Measurements from ENCODE around the gene DIRAS1. TPM values are rescaled to one million over a fixed set of nuclear protein-coding genes. Genes with fewer than 3 reads are reported as not detected.

Gene DIRAS1
- total and polyA plus RNA-seq, 2 donors (not counting 1 experiment from before 2014, with no cell fraction given) = 5.2 to 19.0 TPM

- no peak overlapping the region for H3K4me2 ChIP-seq (ENCODE audit: extremely low read depth, insufficient read depth, low read length)
- H3K4me3 ChIP-seq (replicated peaks in 1 of 4; ENCODE audit: control extremely low read depth in 1 of 4, insufficient read depth in 1 of 4, low read depth in 3 of 4, low read length in 4 of 4) = no peak overlapping the region
- no peak for DNase-seq (ENCODE audit: low read depth in 2 of 2)
- TF ChIP-seq CTCF (conservative IDR thresholded peaks at IDR 0.05 in 1 of 2, IDR thresholded peaks at IDR 0.05 in 1 of 2; ENCODE audit: low read depth in 1 of 2, low read length in 2 of 2) (no peak), EZH2 (IDR thresholded peaks at IDR 0.05; ENCODE audit: low read length, missing control alignments) (no peak)
- H3K27me3 ChIP-seq (ENCODE audit: control insufficient read depth, insufficient read depth, low read length) = no peaks in the 10 kb centered on the region
- H3K36me3 ChIP-seq (ENCODE audit: control insufficient read depth, insufficient read depth, low read length) = peaks cover 10% of the 10 kb centered on the region
- H2AFZ ChIP-seq (ENCODE audit: low read length) = no peak overlapping the region
- H3K27ac ChIP-seq (ENCODE audit: insufficient read depth, low read length) = no peak overlapping the region
- no peak overlapping the region for H3K9ac ChIP-seq (ENCODE audit: insufficient read depth, low read length)
- peaks cover 2% of the 10 kb centered on the region for H3K4me1 ChIP-seq (ENCODE audit: control insufficient read depth, extremely low read depth, insufficient read depth, low read length)
- H3K79me2 ChIP-seq (ENCODE audit: control insufficient read depth, insufficient read depth, low read length) = peaks cover under 1% of the 10 kb centered on the region
- no peaks in the 10 kb centered on the region for H3K9me3 ChIP-seq (ENCODE audit: control insufficient read depth, insufficient read depth, low read depth, low read length)
- H4K20me1 ChIP-seq (ENCODE audit: control insufficient read depth, extremely low read depth, insufficient read depth, low read length) = no peaks in the 10 kb centered on the region
These were observed 12.9 kb upstream of the DIRAS1 start for GRCh38 chr19:2733930-2734588.

GRCh38 chr19:2732883-2733282 lies 11.7 kb upstream of the DIRAS1 start:
- no peaks in the 10 kb centered on the region for H4K20me1 ChIP-seq (ENCODE audit: control insufficient read depth, extremely low read depth, insufficient read depth, low read length)
- H3K4me3 ChIP-seq (replicated peaks in 1 of 4; ENCODE audit: control extremely low read depth in 1 of 4, insufficient read depth in 1 of 4, low read depth in 3 of 4, low read length in 4 of 4) = no peak overlapping the region
- no peaks in the 10 kb centered on the region for H3K4me1 ChIP-seq (ENCODE audit: control insufficient read depth, extremely low read depth, insufficient read depth, low read length)
- H3K9ac ChIP-seq (ENCODE audit: insufficient read depth, low read length) = no peak overlapping the region
- no peak overlapping the region for H3K4me2 ChIP-seq (ENCODE audit: extremely low read depth, insufficient read depth, low read length)
- no peaks in the 10 kb centered on the region for H3K79me2 ChIP-seq (ENCODE audit: control insufficient read depth, insufficient read depth, low read length)
- no peak overlapping the region for H2AFZ ChIP-seq (ENCODE audit: low read length)
- no peak for DNase-seq (ENCODE audit: low read depth in 2 of 2)
- H3K27me3 ChIP-seq (ENCODE audit: control insufficient read depth, insufficient read depth, low read length) = peaks cover 2% of the 10 kb centered on the region
- peaks cover 10% of the 10 kb centered on the region for H3K36me3 ChIP-seq (ENCODE audit: control insufficient read depth, insufficient read depth, low read length)
- H3K9me3 ChIP-seq (ENCODE audit: control insufficient read depth, insufficient read depth, low read depth, low read length) = no peaks in the 10 kb centered on the region
- TF ChIP-seq CTCF (conservative IDR thresholded peaks at IDR 0.05 in 1 of 2, IDR thresholded peaks at IDR 0.05 in 1 of 2; ENCODE audit: low read depth in 1 of 2, low read length in 2 of 2) (no peak), EZH2 (IDR thresholded peaks at IDR 0.05; ENCODE audit: low read length, missing control alignments) (no peak)
- no peak overlapping the region for H3K27ac ChIP-seq (ENCODE audit: insufficient read depth, low read length)

- no peak overlapping the region for H2AFZ ChIP-seq (ENCODE audit: low read length)
- H3K27me3 ChIP-seq (ENCODE audit: control insufficient read depth, insufficient read depth, low read length) = peaks cover 3% of the 10 kb centered on the region
- no peak overlapping the region for H3K9ac ChIP-seq (ENCODE audit: insufficient read depth, low read length)
- H3K36me3 ChIP-seq (ENCODE audit: control insufficient read depth, insufficient read depth, low read length) = peaks cover 10% of the 10 kb centered on the region
- DNase-seq (ENCODE audit: low read depth in 2 of 2) = no peak
- no peaks in the 10 kb centered on the region for H3K4me1 ChIP-seq (ENCODE audit: control insufficient read depth, extremely low read depth, insufficient read depth, low read length)
- H3K9me3 ChIP-seq (ENCODE audit: control insufficient read depth, insufficient read depth, low read depth, low read length) = no peaks in the 10 kb centered on the region
- no peak for TF ChIP-seq CTCF (conservative IDR thresholded peaks at IDR 0.05 in 1 of 2, IDR thresholded peaks at IDR 0.05 in 1 of 2; ENCODE audit: low read depth in 1 of 2, low read length in 2 of 2)
- no peak for TF ChIP-seq EZH2 (IDR thresholded peaks at IDR 0.05; ENCODE audit: low read length, missing control alignments)
- H3K4me3 ChIP-seq (replicated peaks in 1 of 4; ENCODE audit: control extremely low read depth in 1 of 4, insufficient read depth in 1 of 4, low read depth in 3 of 4, low read length in 4 of 4) = no peak overlapping the region
- no peak overlapping the region for H3K27ac ChIP-seq (ENCODE audit: insufficient read depth, low read length)
- H4K20me1 ChIP-seq (ENCODE audit: control insufficient read depth, extremely low read depth, insufficient read depth, low read length) = no peaks in the 10 kb centered on the region
- H3K79me2 ChIP-seq (ENCODE audit: control insufficient read depth, insufficient read depth, low read length) = no peaks in the 10 kb centered on the region
- H3K4me2 ChIP-seq (ENCODE audit: extremely low read depth, insufficient read depth, low read length) = no peak overlapping the region
These were observed 11.1 kb upstream of the DIRAS1 start for GRCh38 chr19:2732157-2732725.

Measured in fibroblast of lung (primary cell).